COLO668 (cell line): ENCODE data around the gene MBD3L2B.
"Not testable (repeated sequence)": the region's sequence is repeated elsewhere in the genome, so short reads cannot be mapped to it uniquely, and the experiment has no call there.

Experiments used
- DNase-seq: peaks from one replicate; lab custom pipeline; 2025; ENCODE audit not compliant: unreplicated experiment; lab: John Stamatoyannopoulos, UW

The MBD3L2B gene

GRCh38 chr19:7021331-7021730 is at the start of gene MBD3L2B:
MBD3L2B (minus strand) TSS chr19:7021431; CDS start chr19:7021397, 34 bp downstream.
- DNase-seq = not testable (repeated sequence)

DNA sequence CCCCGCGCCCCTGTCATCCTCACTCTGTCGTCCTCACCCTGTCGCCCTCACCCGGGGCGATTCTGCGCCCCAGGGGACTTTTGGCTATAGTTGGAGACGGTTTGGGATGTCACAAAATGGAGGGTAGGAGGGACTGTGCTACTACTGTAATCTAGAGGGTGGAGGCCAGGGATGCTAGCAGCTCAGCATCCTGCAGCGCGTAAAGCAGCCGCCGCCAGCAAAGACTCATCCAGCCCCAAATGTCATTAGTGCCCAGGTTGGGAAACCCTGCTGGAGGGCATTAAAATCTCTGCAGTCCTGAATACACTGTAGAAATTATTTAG is 48.6 kb upstream of the MBD3L2B start:
- no peak for DNase-seq

- peak; percentile 97 for DNase-seq
Observed at GRCh38 chr19:7069042-7069903, 48.0 kb upstream of the MBD3L2B start, which contains the start of gene ZNF557. ZNF557 (plus strand) TSS chr19:7069703; CDS start chr19:7075075, 5,372 bp downstream.

DNA sequence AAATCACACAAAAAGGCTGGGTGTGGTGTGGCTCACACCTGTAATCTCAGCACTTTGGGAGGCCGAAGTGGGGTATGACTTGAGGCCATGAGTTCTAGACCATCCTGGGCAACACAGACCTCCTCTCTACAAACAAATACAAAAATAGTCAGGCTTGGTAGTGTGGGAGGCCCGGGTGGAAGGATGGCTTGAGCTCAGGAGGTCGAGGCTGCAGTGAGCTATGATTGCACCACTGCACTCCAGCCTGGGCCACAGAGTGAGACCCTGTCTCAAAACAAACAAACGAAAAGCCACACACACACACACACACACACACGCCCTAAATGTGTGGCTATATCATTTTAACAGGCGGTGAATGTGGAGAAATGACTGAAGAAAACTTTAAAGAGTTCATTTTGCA is 47.4 kb upstream of the MBD3L2B start:
- no peak for DNase-seq

DNA sequence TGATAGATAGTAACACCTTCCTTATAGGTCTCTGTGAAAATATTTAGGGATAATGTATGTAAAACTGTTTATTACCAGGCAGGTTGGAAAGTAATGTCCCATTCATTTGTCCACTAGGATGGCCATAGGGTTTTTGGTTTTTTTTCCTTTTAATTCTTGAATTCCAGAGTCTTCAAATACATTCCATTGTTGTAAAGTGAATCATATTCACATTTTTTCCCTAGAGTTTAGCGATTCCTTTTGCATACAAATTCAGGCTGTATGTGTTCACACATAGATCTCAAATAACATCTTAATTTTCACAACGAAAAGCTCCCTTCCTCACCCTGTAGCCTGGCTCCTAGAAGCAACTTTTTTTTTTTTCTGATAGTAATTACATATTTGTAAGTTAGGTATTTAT is 46.5 kb upstream of the MBD3L2B start:
- no peak for DNase-seq

DNA sequence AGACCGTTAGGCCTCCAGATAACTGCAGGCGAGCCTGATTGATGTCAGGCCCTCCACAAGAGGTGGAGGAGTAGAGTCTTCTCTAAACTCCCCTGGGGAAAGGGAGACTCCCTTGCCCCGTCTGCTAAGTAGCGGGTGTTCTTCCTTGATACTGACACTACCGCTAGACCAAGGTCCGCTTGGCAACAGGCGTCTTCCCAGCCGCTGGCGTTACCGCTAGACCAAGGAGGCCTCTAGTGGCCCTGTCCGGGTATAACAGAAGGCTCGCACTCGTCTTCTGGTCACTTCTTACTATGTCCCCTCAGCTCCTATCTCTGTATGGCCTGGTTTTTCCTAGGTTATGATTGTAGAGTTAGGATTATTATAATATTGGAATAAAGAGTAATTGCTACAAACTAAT is 45.9 kb upstream of the MBD3L2B start:
- peak; percentile 19 for DNase-seq

DNA sequence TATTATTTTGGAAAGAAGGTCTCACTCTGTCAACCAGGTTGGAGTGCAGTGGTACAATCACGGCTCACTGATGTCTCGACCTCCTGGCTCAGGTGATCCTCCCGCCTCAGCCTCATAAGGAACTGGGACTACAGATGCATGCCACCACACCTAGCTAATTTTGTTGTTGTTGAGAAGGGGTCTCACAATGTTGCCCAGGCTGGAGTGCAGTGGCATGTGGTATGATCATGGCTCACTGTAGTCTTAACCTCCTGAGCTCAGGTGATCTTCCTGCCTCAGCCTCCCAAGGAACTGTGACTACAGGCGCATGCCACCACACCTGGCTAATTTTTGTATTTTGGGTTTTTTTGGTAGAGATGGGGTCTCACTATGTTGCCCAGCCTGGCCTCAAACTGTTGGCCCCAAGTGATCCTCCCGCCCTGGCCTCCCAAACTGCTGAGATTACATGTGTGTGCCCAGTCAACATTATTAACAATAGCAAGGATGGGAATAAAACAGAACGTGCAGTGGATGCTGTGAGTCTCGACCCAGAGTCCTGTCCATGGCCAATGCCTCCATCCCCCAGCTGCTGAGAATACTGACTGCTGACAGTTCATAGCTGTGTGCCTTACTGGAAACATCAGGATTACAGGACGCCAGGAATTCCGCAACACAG is 42.7 kb upstream of the MBD3L2B start:
- no peak for DNase-seq

DNA sequence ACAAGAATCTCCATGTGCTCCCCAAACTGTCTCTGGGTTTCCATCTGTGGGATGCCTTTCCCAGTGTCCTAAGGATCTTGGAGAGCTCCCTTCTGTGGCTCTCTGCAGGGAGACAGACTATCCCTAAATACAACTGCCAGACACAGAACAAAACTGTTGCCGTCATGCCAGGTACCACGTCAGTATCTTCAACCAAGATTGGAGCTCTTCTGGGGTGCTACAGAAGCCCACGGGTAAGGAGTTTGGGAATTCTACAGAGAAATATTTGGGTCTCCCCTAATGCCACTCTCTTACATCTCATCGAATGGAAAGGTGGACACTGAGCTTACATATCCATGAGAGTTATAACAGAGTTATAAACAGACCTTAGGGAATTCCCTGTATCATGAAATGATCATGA is 42.1 kb upstream of the MBD3L2B start:
- DNase-seq = no peak

GRCh38 chr19:7059977-7060376 is 38.7 kb upstream of the MBD3L2B start:
- DNase-seq = not testable (repeated sequence)

DNA sequence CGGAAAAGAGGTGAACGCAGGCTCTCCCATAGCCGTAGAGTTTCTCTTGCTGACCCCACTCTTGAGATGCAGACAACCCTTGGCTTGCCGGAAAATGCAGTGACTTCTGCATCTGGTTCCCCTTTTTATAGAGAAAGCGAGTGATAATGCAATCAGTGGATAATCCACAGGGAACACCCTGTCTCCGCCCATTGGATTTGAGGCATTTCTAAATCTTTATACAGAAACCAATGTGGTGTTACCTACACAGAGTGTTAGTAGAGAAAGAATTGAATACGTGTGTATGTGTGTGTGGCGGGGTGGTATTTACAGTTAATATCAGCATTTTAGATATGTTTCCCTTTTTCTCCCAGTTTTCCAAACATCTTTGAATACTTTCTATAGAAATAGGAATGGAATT is 37.3 kb upstream of the MBD3L2B start, which contains the start of gene MBD3L3:
Gene MBD3L3, minus strand, starts transcription at position 101 of the 400 bp plus-strand sequence. Its CDS starts 71 bp downstream, at position 30.
- not testable (repeated sequence) for DNase-seq

GRCh38 chr19:7056371-7056770 is 35.1 kb upstream of the MBD3L2B start:
- DNase-seq = not testable (repeated sequence)

GRCh38 chr19:7055679-7056078 is 34.4 kb upstream of the MBD3L2B start:
- not testable (repeated sequence) for DNase-seq

GRCh38 chr19:7054635-7055368 is 33.6 kb upstream of the MBD3L2B start:
- not testable (repeated sequence) for DNase-seq

DNA sequence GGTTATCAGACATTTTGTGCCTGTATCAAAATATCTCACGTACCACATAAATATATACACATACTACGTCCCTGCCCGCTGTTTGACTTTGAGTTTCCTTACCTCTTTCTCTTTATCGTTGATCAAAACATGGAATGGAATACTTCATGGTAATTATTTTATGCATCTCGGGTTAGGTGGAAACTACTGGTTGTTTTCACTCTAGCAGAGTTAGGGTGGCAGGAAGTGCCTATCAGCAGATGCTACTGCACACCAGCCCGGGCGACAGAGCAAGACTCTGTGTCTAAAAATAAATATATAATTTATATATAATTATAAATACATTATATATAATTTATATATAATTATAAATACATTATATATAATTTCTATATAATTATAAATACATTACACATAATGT is 31.7 kb upstream of the MBD3L2B start:
- not testable (repeated sequence) for DNase-seq

GRCh38 chr19:7051421-7051820 is 30.2 kb upstream of the MBD3L2B start:
- DNase-seq = not testable (repeated sequence)

GRCh38 chr19:7049021-7049420 is 27.8 kb upstream of the MBD3L2B start, which contains the start of gene MBD3L2:
MBD3L2 (plus strand) TSS chr19:7049321; CDS start chr19:7049374, 53 bp downstream.
- not testable (repeated sequence) for DNase-seq

DNA sequence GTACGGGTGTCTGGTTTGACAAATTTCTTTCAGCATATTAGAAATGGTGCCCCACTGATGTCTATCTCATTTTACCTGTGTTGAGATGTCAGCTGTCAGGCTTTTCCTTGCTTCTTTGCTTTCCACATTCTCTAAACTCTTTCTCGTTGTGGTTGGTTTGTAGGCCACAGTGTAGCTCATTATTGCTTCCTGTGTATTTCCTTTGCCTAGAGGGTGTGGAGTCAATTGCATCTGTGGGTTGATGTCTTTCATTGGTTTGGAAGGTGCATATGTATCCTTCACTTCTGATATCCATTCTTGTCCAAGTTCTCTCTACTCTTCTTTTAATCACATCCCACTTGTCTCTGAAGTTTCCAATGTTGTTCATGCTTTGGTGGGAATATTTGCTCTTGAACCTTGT is 20.3 kb upstream of the MBD3L2B start:
- DNase-seq = not testable (repeated sequence)

- DNase-seq = not testable (repeated sequence)
Observed at GRCh38 chr19:7040079-7040478, 18.8 kb upstream of the MBD3L2B start, which contains the start of gene MBD3L4. MBD3L4 (minus strand) TSS chr19:7040179; CDS start chr19:7040144, 35 bp downstream.

DNA sequence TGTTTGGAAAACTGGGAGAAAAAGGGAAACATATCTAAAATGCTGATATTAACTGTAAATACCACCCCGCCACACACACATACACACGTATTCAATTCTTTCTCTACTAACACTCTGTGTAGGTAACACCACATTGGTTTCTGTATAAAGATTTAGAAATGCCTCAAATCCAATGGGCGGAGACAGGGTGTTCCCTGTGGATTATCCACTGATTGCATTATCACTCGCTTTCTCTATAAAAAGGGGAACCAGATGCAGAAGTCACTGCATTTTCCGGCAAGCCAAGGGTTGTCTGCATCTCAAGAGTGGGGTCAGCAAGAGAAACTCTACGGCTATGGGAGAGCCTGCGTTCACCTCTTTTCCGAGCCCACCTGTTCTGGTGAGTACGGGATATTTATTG is 9.0 kb upstream of the MBD3L2B start, which contains the start of gene MBD3L5:
Gene MBD3L5, plus strand, starts transcription at position 301 of the 400 bp plus-strand sequence. Its CDS starts 34 bp downstream, at position 335.
- not testable (repeated sequence) for DNase-seq

DNA sequence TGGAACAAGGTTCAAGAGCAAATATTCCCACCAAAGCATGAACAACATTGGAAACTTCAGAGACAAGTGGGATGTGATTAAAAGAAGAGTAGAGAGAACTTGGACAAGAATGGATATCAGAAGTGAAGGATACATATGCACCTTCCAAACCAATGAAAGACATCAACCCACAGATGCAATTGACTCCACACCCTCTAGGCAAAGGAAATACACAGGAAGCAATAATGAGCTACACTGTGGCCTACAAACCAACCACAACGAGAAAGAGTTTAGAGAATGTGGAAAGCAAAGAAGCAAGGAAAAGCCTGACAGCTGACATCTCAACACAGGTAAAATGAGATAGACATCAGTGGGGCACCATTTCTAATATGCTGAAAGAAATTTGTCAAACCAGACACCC is 7.6 kb upstream of the MBD3L2B start:
- DNase-seq = not testable (repeated sequence)

- DNase-seq = no peak
Observed at GRCh38 chr19:7018828-7019227, 2.4 kb downstream of the MBD3L2B start.
